ENCODE data around the gene MEN1.

Gene MEN1

GRCh38 chr11:64784813-64785581 lies 25.4 kb downstream of the MEN1 start:
- no peak for DNase-seq (ENCODE audit: low spot score)

GRCh38 chr11:64778473-64779298 lies 31.7 kb downstream of the MEN1 start, which contains the start of gene SF1:
Gene SF1, minus strand, starts transcription at chr11:64778542. Its CDS starts 150 bp downstream, at chr11:64778392.
- peak; percentile 100 for DNase-seq (ENCODE audit: low spot score)

GRCh38 chr11:64778223-64778472 lies 32.2 kb downstream of the MEN1 start:
- DNase-seq (ENCODE audit: low spot score) = no peak

- peak; percentile 84 for DNase-seq (ENCODE audit: low spot score)
These were observed 32.7 kb downstream of the MEN1 start for GRCh38 chr11:64777449-64778222.

- no peak for DNase-seq (ENCODE audit: low spot score)
These were observed 33.5 kb downstream of the MEN1 start for GRCh38 chr11:64776875-64777274.

- DNase-seq (ENCODE audit: low spot score) = no peak
These were observed 33.9 kb downstream of the MEN1 start for GRCh38 chr11:64776425-64776824.

GRCh38 chr11:64774144-64774543 lies 36.2 kb downstream of the MEN1 start:
- no peak for DNase-seq (ENCODE audit: low spot score)

- peak; percentile 76 for DNase-seq (ENCODE audit: low spot score)
These were observed 37.9 kb downstream of the MEN1 start for GRCh38 chr11:64772303-64773018.

- DNase-seq (ENCODE audit: low spot score) = peak; percentile 77
These were observed 38.5 kb downstream of the MEN1 start for GRCh38 chr11:64771861-64772260.

- no peak for DNase-seq (ENCODE audit: low spot score)
These were observed 40.2 kb downstream of the MEN1 start for GRCh38 chr11:64770120-64770519.

GRCh38 chr11:64769283-64769682 lies 41.1 kb downstream of the MEN1 start:
- DNase-seq (ENCODE audit: low spot score) = no peak

GRCh38 chr11:64768300-64768694 lies 42.1 kb downstream of the MEN1 start:
- no peak for DNase-seq (ENCODE audit: low spot score)

GRCh38 chr11:64767344-64768299 lies 42.7 kb downstream of the MEN1 start:
- DNase-seq (ENCODE audit: low spot score) = peak; percentile 81

- DNase-seq (ENCODE audit: low spot score) = no peak
These were observed 43.5 kb downstream of the MEN1 start for GRCh38 chr11:64766881-64767280.

GRCh38 chr11:64765851-64766665 lies 44.3 kb downstream of the MEN1 start:
- DNase-seq (ENCODE audit: low spot score) = no peak

GRCh38 chr11:64765291-64765850 lies 45.0 kb downstream of the MEN1 start:
- DNase-seq (ENCODE audit: low spot score) = no peak

GRCh38 chr11:64764753-64765152 lies 45.6 kb downstream of the MEN1 start:
- no peak for DNase-seq (ENCODE audit: low spot score)

- no peak for DNase-seq (ENCODE audit: low spot score)
These were observed 46.2 kb downstream of the MEN1 start for GRCh38 chr11:64764040-64764611.

- no peak for DNase-seq (ENCODE audit: low spot score)
These were observed 46.8 kb downstream of the MEN1 start for GRCh38 chr11:64763526-64764039.

Measured in NAMALWA (cell line).